HL-60/S4 treated with phorbol 12-myristate 13-acetate at 8.2 ng/mL for 4 days and 3 days (cell line): ENCODE measurements around the gene ETFRF1.

Experiments used
- in situ Hi-C: fragments of 300-500 bp; cut with MboI; formaldehyde crosslinking; loops from 2 replicates; pipeline ENCODE4 v1.15.0; 2022; ENCODE audit warnings: low sequenced_read_pairs

ETFRF1 gene

GRCh38 chr12:25195056-25195971 is at the start of gene ETFRF1, which contains the start of gene DNAI7:
Gene ETFRF1, plus strand, starts transcription at chr12:25195237. Its CDS starts 8,720 bp downstream, at chr12:25203957.
Gene DNAI7, minus strand, starts transcription at chr12:25195160. Its CDS starts 82 bp downstream, at chr12:25195078.
- in situ Hi-C loops, result no loop called here

- in situ Hi-C loops, result no loop called here
These were observed 48.4 kb upstream of the ETFRF1 start for GRCh38 chr12:25146686-25147085.

- in situ Hi-C loops, result no loop called here
These were observed 43.6 kb upstream of the ETFRF1 start for GRCh38 chr12:25151476-25151875.

- in situ Hi-C loops, result no loop called here
These were observed 43.0 kb upstream of the ETFRF1 start for GRCh38 chr12:25152055-25152454.

- in situ Hi-C loops, result no loop called here
These were observed 39.9 kb upstream of the ETFRF1 start for GRCh38 chr12:25155022-25155576.

- in situ Hi-C loops, result no loop called here
These were observed 39.0 kb upstream of the ETFRF1 start for GRCh38 chr12:25156061-25156460.

GRCh38 chr12:25162866-25163265 is 32.2 kb upstream of the ETFRF1 start:
- in situ Hi-C loops, result no loop called here

- in situ Hi-C loops, result no loop called here
These were observed 12.3 kb upstream of the ETFRF1 start for GRCh38 chr12:25182765-25183164.

- in situ Hi-C loops, result no loop called here
These were observed 10.9 kb upstream of the ETFRF1 start for GRCh38 chr12:25184132-25184531.

- in situ Hi-C loops, result no loop called here
These were observed 8.8 kb upstream of the ETFRF1 start for GRCh38 chr12:25186038-25186787.

- in situ Hi-C loops, result no loop called here
These were observed 8.1 kb upstream of the ETFRF1 start for GRCh38 chr12:25186788-25187402.

GRCh38 chr12:25187781-25188180 is 7.3 kb upstream of the ETFRF1 start:
- in situ Hi-C loops, result no loop called here

- in situ Hi-C loops, result no loop called here
These were observed 5.4 kb upstream of the ETFRF1 start for GRCh38 chr12:25189656-25190055.

GRCh38 chr12:25190793-25191192 is 4.2 kb upstream of the ETFRF1 start:
- in situ Hi-C loops, result no loop called here

- in situ Hi-C loops, result no loop called here
These were observed 823 bp upstream of the ETFRF1 start for GRCh38 chr12:25194214-25194613.

GRCh38 chr12:25194722-25195055 is 348 bp upstream of the ETFRF1 start:
- in situ Hi-C loops, result no loop called here

GRCh38 chr12:25197608-25198007 is 2.6 kb downstream of the ETFRF1 start:
- in situ Hi-C loops, result no loop called here

- in situ Hi-C loops, result no loop called here
These were observed 5.7 kb downstream of the ETFRF1 start for GRCh38 chr12:25200703-25201102.

GRCh38 chr12:25202137-25202536 is 7.1 kb downstream of the ETFRF1 start:
- in situ Hi-C loops, result no loop called here

- in situ Hi-C loops, result no loop called here
These were observed 12.4 kb downstream of the ETFRF1 start for GRCh38 chr12:25207411-25207810.

- in situ Hi-C loops, result no loop called here
These were observed 12.8 kb downstream of the ETFRF1 start for GRCh38 chr12:25207846-25208245.
